Measurements from ENCODE around the gene PSKH1. TPM values are rescaled to one million over a fixed set of nuclear protein-coding genes. Genes with fewer than 3 reads are reported as not detected.
"Not testable (repeated sequence)": the region's sequence is repeated elsewhere in the genome, so short reads cannot be mapped to it uniquely, and the experiment has no call there.

The PSKH1 gene
- total RNA-seq, 1 donor from 2014 or later = 6.5 TPM

- FAIRE-seq; DNase-seq (ENCODE audit: low spot score in 2 of 2): not testable (repeated sequence)
These were observed 79.2 kb downstream of the PSKH1 start for GRCh38 chr16:67972285-67972684.

GRCh38 chr16:67975321-67976105, 82.5 kb downstream of the PSKH1 start:
- DNase-seq (ENCODE audit: low spot score in 2 of 2) (no peak), FAIRE-seq (no peak)

GRCh38 chr16:67976205-67976604, 83.2 kb downstream of the PSKH1 start:
- FAIRE-seq (no peak), DNase-seq (ENCODE audit: low spot score in 2 of 2) (no peak)

GRCh38 chr16:67977005-67977404, 84.0 kb downstream of the PSKH1 start:
- DNase-seq (ENCODE audit: low spot score in 2 of 2) = no peak

GRCh38 chr16:67977469-67978227, 84.6 kb downstream of the PSKH1 start:
- no peak for FAIRE-seq
- no peak for DNase-seq (ENCODE audit: low spot score in 2 of 2)

More at GRCh38 chr16:67977005-67977404, 84.0 kb downstream of the PSKH1 start:
- FAIRE-seq = no peak

Small RNA genes lying within 50 kb of the gene (small RNA-seq; reads per million reads assigned to genes)
- gene AC040162.2 (not detected), gene NRN1L (not detected)

Other genes with a start within 250 kb of the PSKH1 start
- 2.4 TPM for gene CARMIL2, start 248.1 kb upstream of the PSKH1 start, total RNA-seq
- gene ACD, start 233.0 kb upstream of the PSKH1 start, total RNA-seq = 24.9 TPM
- gene PARD6A, start 232.3 kb upstream of the PSKH1 start, total RNA-seq = 9.4 TPM
- gene ENKD1, start 226.5 kb upstream of the PSKH1 start, total RNA-seq = 9.4 TPM
- gene C16orf86, start 226.4 kb upstream of the PSKH1 start, total RNA-seq = 2.0 TPM
- gene GFOD2, start 173.9 kb upstream of the PSKH1 start, total RNA-seq = 57.9 TPM
- 3.7 TPM for gene RANBP10, start 86.7 kb upstream of the PSKH1 start, total RNA-seq
- 4.5 TPM for gene TSNAXIP1, start 86.4 kb upstream of the PSKH1 start, total RNA-seq
- gene THAP11, start 50.9 kb upstream of the PSKH1 start, total RNA-seq = 26.5 TPM
- gene NUTF2, start 46.3 kb upstream of the PSKH1 start, total RNA-seq = 70.9 TPM
- 25.3 TPM for gene CENPT, start 45.6 kb upstream of the PSKH1 start, total RNA-seq
- gene EDC4, start 20.2 kb upstream of the PSKH1 start, total RNA-seq = 64.0 TPM
- not detected for gene NRN1L, start 8.4 kb upstream of the PSKH1 start, total RNA-seq
- 2.0 TPM for gene CTRL, start 38.6 kb downstream of the PSKH1 start, total RNA-seq
- gene PSMB10, start 43.6 kb downstream of the PSKH1 start, total RNA-seq = 13.0 TPM
- 0.82 TPM for gene LCAT, start 50.9 kb downstream of the PSKH1 start, total RNA-seq
- 6.5 TPM for gene SLC12A4, start 75.4 kb downstream of the PSKH1 start, total RNA-seq
- gene DPEP3, start 87.2 kb downstream of the PSKH1 start, total RNA-seq = not detected
- 0.82 TPM for gene DPEP2, start 106.2 kb downstream of the PSKH1 start, total RNA-seq
- not detected for gene DPEP2NB, start 122.7 kb downstream of the PSKH1 start, total RNA-seq
- gene DDX28, start 130.0 kb downstream of the PSKH1 start, total RNA-seq = 13.5 TPM
- gene DUS2, start 130.0 kb downstream of the PSKH1 start, total RNA-seq = 11.0 TPM
- 21.6 TPM for gene NFATC3, start 192.1 kb downstream of the PSKH1 start, total RNA-seq

Data from frontal cortex (tissue), 4 donors.